NCI-H460 (cell line): ENCODE measurements around the gene LIX1. TPM values are rescaled to one million over a fixed set of nuclear protein-coding genes. Genes with fewer than 3 reads are reported as not detected.
"Not testable (repeated sequence)": the region's sequence is repeated elsewhere in the genome, so short reads cannot be mapped to it uniquely, and the experiment has no call there.

ENCODE experiments used
- DNase-seq: peaks from one replicate; pipeline ENCODE4 v3.0.0-alpha.2; 2016; ENCODE audit warnings: low read depth; ENCODE audit errors: extremely low read depth
- total RNA-seq: library from RNA; depleted of rRNA; stranded (reverse); fragments of >200 nt; shearing (Covaris generic); gene quantifications from 2 replicates; pipeline ENCODE4 v1.2.3, GENCODE V29; 2014

The LIX1 gene
- total RNA-seq, 1 experiment from 2014 or later = not detected

GRCh38 chr5:97105501-97106215 is 36.8 kb downstream of the LIX1 start:
- no peak for DNase-seq

- no peak for DNase-seq
Measured at GRCh38 chr5:97102010-97102470, 40.4 kb downstream of the LIX1 start.

DNA sequence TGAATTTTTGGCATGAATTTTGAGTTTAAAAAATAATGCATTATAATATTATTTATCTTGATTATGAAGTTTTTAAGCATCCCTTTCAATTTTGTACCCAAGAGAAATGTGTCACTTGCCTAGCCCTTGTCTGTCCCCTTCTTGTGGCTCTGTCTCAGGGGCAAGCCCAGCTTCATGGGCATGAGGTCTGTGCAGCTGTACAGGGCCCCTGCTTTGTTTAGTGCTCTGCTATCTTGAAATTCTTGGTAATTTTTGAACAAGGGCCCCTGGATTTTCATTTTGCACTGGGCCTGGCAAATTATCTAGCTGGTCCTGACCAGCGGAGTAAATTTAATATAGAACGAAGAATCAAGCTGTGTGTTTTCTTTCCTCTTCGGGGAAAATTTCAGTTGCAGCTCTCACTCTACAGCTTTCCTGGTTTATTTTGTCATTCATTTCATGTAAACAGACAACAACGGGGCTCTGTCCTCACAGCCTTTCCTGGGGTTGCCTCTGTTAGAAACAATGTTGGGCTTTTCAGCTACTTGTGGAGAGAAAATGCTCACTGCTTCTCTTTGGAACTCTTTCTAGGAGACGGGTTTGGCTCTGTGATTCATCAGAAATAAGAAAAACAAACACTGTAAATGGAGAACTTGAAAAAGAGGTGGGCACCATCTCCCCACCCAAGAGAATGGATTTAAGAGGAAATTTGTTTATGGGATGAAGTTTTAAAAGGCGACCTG is 41.1 kb downstream of the LIX1 start:
- DNase-seq = no peak

- no peak for DNase-seq
Measured at GRCh38 chr5:97100476-97100875, 41.9 kb downstream of the LIX1 start.

GRCh38 chr5:97098922-97099321 is 43.5 kb downstream of the LIX1 start:
- no peak for DNase-seq

DNA sequence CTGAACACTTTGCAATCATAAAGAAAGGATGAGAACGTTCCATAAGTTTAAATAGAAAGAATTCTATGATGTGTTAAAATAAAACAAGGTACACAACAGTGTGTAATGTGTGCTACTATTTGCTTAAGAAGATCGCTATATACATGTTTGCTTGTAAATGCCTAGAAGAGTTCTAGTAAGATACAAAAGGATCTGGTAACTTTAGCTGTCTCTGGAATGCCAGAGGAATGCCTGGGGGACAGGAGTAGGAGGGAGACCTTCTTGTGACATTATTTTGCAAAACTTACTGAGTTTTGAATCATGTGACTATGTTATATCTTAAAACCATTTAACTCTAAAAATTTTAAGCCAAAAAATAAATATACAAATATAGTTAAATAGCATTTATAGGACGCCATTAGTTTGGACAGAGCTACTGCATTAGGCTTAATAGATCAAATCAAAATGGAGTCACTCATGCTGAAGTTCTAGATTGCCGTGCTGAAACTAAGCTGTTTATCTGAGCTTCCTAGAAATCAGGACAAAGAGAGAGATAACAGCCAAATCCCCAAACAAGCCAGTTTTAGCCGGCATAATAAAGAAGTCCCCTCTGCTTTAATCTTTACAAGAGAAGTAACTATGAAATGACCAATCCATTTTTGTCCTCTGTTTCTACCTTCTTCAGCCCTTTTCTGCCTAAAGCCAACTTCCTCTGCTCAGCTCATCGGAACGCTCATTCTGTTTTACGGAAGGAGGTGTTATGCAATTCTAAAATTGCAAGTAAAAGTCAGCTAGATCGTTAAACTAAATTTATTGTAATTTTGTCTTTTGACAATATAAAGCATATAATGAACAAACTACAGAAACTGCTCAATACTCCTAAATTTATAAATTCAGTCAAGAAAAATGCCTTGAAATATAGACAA is 44.8 kb downstream of the LIX1 start:
- DNase-seq = no peak

GRCh38 chr5:97096846-97097245 is 45.6 kb downstream of the LIX1 start:
- no peak for DNase-seq

- no peak for DNase-seq
Measured at GRCh38 chr5:97096191-97096590, 46.2 kb downstream of the LIX1 start.

GRCh38 chr5:97095318-97095732 is 47.1 kb downstream of the LIX1 start:
- no peak for DNase-seq

GRCh38 chr5:97094579-97095317 is 47.7 kb downstream of the LIX1 start:
- DNase-seq = no peak

- no peak for DNase-seq
Measured at GRCh38 chr5:97093193-97093592, 49.2 kb downstream of the LIX1 start.

DNA sequence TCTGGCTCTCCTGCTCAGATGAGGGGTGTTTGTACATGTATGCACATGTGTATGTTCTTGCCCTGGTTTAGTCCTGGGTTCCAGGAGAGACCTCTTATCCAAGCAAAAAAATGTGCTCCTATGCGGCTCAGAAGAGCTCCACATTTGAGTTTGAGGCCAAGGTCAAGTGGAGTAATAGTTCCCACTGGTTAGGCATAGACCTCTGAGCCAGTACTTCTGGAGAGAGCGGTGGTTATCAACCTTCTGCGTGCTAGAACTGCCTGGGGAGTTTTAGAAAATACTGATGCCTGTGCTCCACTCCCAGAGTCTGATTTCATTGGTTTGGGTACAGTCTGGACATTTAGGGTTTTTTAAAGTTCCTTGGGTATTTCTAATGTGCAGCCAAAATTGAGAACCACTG is 51.5 kb downstream of the LIX1 start:
- no peak for DNase-seq

DNA sequence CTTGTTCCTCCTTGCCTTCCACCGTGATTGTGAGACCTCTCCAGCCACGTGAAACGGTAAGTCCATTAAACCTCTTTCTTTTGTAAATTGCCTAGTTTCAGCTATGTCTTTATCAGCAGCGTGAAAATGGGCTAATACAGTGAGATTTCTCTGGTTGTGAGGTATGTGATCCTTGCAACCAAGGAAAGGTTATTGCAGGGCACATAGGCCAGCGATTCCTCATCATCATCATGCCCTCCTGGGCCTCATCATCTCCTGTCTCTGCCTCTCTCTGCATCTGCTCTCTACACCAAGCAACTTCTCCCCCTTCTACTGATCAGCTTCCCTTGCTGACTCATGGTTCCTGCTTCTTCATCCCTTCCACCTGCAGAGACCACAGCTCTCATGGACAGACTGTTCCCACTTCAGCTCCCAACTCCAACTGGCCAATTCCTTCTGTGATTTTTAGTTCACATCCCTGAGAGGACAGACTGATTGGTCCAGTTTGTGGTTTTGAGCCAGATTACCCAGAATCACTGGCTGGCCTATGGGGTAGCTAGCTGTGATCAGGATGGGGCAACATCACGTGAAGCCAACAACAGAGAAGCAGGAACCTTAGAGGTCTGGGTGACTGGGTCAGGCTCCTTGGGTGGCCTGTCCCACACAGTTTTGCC is 53.1 kb downstream of the LIX1 start:
- DNase-seq = no peak

DNA sequence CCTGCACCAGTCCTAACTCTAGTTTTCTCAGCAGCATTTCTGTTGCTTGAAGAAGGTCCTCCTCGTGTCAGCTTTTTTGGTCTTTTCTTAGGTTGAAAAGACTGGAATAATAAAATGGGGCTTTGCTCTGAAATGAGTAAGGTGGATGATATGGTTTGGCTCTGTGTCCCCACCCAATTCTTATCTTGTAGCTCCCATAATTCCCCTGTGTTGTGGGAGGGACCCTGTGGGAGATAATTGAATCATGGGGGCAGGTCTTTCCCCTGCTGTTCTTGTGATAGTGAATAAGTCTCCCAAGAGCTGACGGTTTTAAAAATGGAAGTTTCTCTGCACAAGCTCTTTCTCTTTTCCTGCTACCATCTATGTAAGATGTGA is 53.6 kb downstream of the LIX1 start:
- DNase-seq = no peak

DNA sequence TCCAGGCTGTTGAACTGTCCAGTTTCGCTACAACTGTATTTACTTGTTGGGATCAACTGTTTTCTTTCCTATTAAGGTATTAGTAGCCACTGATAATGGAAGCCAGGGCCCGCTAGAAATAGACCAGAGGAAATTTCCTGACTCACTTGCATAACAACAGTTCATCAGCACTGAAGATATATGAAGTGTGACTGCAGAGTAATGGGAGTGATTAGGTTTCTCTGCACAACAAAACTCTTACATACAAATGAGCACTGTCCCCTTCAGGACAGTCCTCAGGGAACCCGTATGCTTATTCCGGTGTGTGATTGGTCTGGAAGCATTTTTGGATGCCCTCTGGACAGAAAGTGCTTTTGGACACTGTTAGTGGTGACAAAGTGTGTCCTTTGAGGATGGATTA is 55.3 kb downstream of the LIX1 start:
- DNase-seq = no peak

GRCh38 chr5:97085459-97086181 is 56.8 kb downstream of the LIX1 start:
- no peak for DNase-seq

DNA sequence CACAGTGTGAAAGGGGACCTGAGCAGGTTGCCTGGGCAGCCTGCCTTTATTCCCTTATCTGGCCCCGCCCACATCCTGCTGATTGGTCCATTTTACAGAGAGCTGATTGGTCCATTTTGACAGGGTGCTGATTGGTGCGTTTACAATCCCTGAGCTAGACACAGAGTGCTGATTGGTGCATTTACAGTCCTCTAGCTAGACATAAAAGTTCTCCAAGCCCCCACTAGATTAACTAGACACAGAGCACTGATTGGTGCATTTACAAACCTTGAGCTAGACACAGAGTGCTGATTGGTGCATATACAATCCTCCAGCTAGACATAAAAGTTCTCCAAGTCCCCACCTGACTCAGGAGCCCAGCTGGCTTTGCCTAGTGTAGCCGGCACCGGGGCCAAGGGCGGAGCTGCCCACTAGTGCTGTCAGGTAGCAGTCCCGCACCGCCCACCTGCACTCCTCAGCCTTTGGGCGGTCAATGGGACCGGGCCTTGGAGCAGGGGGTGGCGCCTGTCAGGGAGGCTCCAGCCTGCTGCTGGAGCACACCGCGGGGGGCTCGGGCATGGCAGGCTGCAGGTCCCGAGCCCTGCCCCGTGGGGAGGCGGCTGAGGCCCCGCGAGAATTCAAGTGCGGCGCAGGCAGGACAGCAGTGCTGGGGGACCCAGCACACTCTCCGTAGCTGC is 57.5 kb downstream of the LIX1 start:
- DNase-seq = not testable (repeated sequence)

GRCh38 chr5:97078958-97079743 is 63.3 kb downstream of the LIX1 start:
- DNase-seq = no peak
